LNCaP clone FGC (cell line): ENCODE data around the gene ZCWPW1.
"Not testable (repeated sequence)": the region's sequence is repeated elsewhere in the genome, so short reads cannot be mapped to it uniquely, and the experiment has no call there.

ENCODE experiments used
- DNase-seq: peaks from one replicate; pipeline ENCODE4 v3.0.0-alpha.2; 2011; ENCODE audit warnings: low read depth
- H3K4me3 ChIP-seq: 2 replicates; pipeline ENCODE4 v1.5.1; 2011; ENCODE audit warnings: mild to moderate bottlenecking, low read depth, low read length, control low read depth
- TF ChIP-seq, protein P1 (sequence below): IDR thresholded peaks from 2 replicates; pipeline ENCODE4 v1.5.1; 2012; ENCODE audit warnings: mild to moderate bottlenecking; ENCODE audit not compliant: control insufficient read depth, insufficient read depth; ENCODE audit errors: extremely low read depth

Gene ZCWPW1

GRCh38 chr7:100364480-100364879 is 64.0 kb downstream of the ZCWPW1 start:
- DNase-seq = no peak
- TF ChIP-seq, protein P1, sequence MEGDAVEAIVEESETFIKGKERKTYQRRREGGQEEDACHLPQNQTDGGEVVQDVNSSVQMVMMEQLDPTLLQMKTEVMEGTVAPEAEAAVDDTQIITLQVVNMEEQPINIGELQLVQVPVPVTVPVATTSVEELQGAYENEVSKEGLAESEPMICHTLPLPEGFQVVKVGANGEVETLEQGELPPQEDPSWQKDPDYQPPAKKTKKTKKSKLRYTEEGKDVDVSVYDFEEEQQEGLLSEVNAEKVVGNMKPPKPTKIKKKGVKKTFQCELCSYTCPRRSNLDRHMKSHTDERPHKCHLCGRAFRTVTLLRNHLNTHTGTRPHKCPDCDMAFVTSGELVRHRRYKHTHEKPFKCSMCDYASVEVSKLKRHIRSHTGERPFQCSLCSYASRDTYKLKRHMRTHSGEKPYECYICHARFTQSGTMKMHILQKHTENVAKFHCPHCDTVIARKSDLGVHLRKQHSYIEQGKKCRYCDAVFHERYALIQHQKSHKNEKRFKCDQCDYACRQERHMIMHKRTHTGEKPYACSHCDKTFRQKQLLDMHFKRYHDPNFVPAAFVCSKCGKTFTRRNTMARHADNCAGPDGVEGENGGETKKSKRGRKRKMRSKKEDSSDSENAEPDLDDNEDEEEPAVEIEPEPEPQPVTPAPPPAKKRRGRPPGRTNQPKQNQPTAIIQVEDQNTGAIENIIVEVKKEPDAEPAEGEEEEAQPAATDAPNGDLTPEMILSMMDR = no peak
- no peak overlapping the region for H3K4me3 ChIP-seq

- H3K4me3 ChIP-seq, DNase-seq: not testable (repeated sequence)
Observed at GRCh38 chr7:100363797-100364196, 64.7 kb downstream of the ZCWPW1 start.

DNA sequence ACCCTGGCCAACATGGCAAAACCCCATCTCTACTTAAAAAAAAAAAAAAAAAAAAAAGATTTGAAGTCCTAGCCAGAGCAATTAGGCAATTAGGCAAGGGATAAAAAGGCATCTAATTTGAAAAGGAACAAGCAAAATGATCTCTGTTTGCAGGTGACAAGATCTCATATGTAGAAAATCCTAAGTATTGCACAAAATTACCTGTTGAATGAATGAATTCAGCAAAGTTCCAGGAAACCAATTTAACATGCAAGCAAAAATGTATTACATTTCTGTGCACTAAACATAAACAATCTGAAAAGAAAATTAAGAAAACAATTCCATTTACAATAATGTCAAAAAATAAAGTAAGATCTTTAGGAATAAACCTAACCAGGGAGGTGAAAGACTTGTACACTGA is 65.4 kb downstream of the ZCWPW1 start:
- TF ChIP-seq, protein P1 = no peak
- no peak for DNase-seq
- H3K4me3 ChIP-seq = no peak overlapping the region

DNA sequence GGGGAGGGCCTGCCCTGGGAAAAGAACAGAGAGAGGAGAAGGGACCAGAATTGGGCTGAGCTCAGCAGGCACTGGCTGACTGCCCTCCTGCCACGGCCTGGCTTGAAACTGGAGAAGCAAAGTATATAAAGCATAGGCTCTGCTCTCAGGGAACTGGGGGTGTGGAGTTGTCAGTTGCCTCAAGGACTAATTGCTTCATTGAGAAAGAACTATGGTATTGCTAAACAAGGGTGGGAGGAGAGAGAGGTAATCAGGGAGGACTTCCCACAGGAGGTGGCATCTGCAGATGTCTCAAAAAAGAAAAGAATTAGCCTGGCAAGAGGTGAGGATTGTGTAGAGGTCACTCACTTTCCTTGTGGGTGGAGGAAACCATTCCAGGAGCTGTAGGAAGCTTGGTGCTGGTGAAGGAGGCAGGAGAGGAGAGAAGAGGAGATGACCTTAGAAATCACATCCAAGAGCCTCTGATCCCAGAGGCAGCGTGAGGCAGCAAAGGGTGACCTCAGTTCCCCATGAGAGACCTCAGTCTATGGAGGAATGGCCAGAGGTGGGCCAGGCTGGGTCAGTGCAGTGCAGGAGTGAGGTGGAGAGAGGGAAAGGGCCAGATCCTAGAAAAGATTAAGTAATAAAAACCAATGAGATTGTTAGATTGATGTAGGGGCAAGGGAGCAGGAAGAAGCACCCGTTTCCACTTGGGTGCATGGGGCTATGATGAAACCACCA is 68.2 kb downstream of the ZCWPW1 start:
- no peak for DNase-seq
- TF ChIP-seq, protein P1 = no peak
- no peak overlapping the region for H3K4me3 ChIP-seq

DNA sequence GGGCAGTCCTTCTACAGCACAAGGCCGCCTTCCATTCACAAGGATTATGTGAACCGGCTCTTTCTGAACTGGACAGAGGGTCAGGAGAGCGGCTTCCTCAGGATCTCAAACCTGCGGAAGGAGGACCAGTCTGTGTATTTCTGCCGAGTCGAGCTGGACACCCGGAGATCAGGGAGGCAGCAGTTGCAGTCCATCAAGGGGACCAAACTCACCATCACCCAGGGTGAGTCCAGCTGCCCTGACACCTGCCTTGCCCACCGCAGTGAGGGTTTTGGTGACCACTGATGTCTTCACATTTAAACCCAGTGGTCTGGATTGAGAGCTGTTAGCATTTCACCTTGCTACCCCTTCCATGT is 69.7 kb downstream of the ZCWPW1 start:
- TF ChIP-seq, protein P1 = no peak
- DNase-seq = no peak
- no peak overlapping the region for H3K4me3 ChIP-seq

GRCh38 chr7:100358027-100358856 is 70.3 kb downstream of the ZCWPW1 start, which contains the start of gene PILRB:
TSS of gene PILRB (plus strand) at chr7:100358117. CDS start at chr7:100358303, 186 bp downstream.
- TF ChIP-seq, protein P1 = no peak
- no peak for DNase-seq
- no peak within 1 kb of the TSS for H3K4me3 ChIP-seq

DNA sequence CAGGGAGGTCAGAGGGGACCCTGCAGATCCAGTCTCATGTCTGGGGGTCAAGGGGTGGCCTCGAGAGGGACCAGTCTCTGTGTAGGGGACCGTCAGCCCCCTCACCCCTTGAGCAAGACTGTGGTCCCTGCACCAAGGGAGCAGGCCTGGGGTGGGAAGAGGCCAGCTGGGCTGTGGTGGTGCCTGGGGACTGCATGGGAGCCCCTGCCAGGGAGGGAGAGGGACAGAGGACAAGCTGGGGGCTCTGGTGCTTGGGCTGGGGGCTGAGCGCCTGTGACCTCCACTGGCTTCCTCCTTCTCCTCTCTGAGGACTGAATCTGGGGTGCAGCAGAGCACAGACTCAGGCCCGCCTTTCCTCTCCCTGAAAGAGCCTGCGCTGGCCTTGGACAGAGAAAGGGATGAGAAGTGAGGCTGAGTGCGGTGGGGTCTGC is 71.4 kb downstream of the ZCWPW1 start:
- no peak overlapping the region for H3K4me3 ChIP-seq
- no peak for DNase-seq
- TF ChIP-seq, protein P1 = no peak
